Measurements from ENCODE around the gene LTBP1. TPM values are rescaled to one million over a fixed set of nuclear protein-coding genes. Genes with fewer than 3 reads are reported as not detected.
A peak's percentile ranks its signal among the peaks of the same experiment; 100 is the strongest.
"Not testable (repeated sequence)": the region's sequence is repeated elsewhere in the genome, so short reads cannot be mapped to it uniquely, and the experiment has no call there.

LTBP1 gene, protein sequence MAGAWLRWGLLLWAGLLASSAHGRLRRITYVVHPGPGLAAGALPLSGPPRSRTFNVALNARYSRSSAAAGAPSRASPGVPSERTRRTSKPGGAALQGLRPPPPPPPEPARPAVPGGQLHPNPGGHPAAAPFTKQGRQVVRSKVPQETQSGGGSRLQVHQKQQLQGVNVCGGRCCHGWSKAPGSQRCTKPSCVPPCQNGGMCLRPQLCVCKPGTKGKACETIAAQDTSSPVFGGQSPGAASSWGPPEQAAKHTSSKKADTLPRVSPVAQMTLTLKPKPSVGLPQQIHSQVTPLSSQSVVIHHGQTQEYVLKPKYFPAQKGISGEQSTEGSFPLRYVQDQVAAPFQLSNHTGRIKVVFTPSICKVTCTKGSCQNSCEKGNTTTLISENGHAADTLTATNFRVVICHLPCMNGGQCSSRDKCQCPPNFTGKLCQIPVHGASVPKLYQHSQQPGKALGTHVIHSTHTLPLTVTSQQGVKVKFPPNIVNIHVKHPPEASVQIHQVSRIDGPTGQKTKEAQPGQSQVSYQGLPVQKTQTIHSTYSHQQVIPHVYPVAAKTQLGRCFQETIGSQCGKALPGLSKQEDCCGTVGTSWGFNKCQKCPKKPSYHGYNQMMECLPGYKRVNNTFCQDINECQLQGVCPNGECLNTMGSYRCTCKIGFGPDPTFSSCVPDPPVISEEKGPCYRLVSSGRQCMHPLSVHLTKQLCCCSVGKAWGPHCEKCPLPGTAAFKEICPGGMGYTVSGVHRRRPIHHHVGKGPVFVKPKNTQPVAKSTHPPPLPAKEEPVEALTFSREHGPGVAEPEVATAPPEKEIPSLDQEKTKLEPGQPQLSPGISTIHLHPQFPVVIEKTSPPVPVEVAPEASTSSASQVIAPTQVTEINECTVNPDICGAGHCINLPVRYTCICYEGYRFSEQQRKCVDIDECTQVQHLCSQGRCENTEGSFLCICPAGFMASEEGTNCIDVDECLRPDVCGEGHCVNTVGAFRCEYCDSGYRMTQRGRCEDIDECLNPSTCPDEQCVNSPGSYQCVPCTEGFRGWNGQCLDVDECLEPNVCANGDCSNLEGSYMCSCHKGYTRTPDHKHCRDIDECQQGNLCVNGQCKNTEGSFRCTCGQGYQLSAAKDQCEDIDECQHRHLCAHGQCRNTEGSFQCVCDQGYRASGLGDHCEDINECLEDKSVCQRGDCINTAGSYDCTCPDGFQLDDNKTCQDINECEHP (N-terminal part only)
- 12.1 and 14.0 TPM in 2 replicates for total RNA-seq (2014; rRNA removed; shearing (Covaris generic))

DNA sequence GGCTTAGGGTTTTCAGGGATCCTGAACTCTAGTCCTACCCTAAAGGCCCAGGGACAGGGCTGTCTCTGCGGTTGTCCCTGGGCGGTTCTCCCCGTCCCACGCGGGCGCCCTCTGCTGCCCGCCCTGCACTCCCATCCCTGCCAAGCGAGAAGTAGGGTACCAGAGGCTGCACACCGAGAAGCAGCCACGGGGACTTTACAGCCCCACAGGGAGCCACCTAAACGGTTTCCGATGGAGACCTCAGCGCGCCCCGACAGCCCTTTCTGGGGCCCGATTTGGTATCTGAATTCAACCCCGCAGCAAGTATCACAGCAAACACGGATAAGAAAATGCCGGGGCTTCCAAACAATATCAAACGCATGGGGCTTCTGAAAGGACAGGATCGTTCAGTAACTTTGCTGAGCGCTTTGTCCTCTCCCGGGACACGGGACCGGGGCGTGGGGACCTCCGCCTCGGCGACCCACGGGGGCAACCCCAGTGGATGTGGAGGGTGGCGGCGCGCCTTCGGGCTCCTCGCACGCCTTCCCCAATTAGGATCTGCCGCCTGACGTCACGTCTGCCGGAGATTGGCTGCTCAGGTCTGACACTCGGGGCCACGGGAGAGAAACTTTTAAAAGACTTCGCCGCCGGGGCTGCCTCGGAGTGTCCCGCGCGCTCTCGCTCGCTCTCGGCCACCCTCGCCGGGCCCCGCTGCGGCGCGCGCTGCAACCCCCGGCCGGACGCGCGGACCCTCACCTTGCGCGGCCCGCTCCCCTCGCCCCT lies at the start of gene LTBP1:
LTBP1 (plus strand) TSS at position 640 of the 762 bp plus-strand sequence. CDS start 372 bp downstream, outside the sequence.
- peak; percentile 63 for DNase-seq (ENCODE audit: low spot score)

DNA sequence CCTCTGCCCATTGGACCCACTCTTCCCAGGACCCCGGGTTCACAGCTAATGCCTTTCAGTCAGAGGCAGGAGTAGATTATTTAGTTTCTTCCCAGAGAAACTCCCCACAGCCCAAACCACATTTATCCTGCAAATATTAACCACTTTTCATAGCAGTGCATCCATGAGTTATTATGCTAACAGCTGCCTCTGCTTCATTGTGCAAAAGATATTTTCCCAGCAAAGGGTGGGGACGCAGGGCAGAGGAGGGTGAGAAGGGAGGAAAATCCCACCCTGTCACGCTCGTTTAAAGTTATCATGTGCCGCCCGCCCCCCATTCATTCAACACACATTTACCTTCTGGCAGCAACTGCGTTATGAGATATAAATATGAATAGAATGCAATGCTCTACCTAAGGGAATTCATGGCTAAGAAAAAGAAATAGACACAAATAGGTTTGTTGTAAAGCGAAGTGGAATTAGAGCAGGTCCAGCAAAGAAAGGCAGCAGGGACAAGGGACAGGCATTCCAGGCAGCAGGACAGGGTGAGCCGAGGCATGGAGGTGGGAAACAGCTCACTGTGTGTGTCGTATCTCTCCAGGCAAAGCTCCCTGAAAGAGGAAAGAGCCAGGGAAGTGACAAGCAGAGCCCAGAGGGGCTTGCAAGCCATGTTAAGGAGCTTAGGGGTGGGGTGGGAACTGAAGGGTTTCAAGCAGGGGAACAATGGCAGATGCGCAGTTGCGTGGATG lies 46.3 kb upstream of the LTBP1 start:
- no peak for DNase-seq (ENCODE audit: low spot score)

DNA sequence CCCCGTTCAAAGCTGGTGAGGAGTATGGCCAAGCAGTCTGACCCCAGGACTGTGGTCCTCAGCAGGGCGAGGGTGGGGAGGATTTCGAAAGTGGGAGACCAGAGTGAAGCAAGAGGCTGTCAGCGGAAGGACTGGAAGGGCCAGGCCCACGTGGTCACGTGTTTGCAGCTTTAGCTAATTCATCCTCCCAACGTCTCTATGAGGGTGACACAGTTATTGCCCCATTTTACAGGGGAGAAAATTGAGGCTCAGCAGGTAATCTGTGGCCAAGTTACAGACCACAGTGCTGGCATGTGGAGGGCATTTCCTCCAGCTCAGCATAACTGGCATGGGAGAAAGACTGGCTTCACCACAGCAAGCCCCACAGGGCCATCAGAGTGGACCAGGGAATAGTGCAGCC lies 45.4 kb upstream of the LTBP1 start:
- DNase-seq (ENCODE audit: low spot score), result no peak

DNA sequence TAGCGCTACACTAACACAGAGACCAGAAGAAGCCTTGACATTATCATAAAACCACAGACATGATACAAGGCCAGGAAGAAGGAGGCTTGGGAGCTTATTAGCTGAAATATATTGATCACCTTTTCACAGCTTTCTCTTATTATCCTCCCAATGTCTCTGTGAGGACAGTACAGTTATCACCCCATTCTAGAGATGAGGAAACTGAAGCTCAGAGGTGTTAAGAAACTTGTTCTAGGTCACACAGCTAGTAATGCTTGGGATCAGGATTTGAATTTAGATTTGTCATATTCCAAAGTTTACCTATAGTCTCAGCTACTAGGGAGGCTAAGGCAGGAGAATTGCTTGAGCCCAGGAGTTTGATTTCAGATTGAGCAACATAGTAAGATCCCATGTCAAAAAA lies 44.6 kb upstream of the LTBP1 start:
- no peak for DNase-seq (ENCODE audit: low spot score)

DNA sequence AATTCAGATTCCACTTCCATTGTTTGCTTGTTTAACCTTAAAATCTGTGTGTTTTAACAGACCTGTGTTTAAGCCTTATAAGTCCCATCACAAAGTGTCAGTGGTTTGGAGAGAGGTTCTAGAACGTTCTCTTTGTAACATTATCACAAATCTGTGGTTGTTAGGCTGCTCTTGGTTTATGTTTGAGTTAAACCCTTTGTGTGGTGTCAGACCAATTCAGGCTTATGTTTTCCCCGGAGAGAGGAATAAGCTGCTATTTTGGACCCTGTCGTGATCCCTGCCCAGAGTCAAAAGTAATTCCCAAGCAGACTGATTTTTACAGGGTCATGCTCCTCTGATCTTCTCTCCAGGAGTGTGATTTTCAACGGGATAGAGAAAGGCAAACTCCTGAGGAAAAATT lies 43.8 kb upstream of the LTBP1 start:
- no peak for DNase-seq (ENCODE audit: low spot score)

GRCh38 chr2:32904074-32904473 lies 42.7 kb upstream of the LTBP1 start:
- DNase-seq (ENCODE audit: low spot score), result no peak

DNA sequence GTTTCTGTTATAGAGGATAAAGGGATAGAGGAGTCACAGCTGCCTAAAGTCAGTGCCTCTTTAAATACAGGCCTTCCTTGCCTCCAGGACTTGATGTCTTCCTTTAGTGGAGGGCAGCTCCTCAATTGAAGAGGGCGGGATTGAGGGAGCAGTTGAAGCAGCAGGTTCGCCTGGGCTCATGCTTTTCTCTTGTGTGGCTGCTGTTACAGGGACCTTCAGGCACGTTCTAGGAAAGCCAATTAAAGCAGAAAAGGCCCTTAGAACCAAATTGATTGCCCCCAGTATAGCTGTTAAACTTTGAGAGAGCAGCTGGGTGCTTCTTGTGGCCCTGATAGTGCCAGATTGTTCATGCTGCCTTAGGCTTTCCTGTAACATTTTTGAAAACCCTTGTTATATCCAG lies 42.0 kb upstream of the LTBP1 start:
- DNase-seq (ENCODE audit: low spot score), result no peak

DNA sequence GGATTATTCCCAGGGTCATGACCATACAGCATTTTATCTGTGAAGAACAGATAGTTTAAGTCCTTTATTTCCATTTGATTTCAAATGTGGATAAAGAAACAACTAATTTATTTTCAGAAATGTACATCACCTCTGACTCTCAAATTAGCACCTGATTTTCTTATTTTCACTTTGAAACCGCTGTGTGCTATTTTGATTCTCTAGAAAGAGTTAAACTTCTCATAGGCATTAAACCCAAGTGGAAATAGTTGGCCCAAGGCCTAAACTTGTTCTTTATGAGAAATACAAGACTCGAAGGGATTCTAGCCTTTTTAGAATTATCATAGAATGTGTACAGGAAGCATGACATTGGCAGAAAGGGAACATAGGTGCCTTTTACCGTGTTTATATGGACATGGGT lies 41.5 kb upstream of the LTBP1 start:
- DNase-seq (ENCODE audit: low spot score), result no peak

- DNase-seq (ENCODE audit: low spot score), result no peak
Observed at GRCh38 chr2:32910883-32911598, 35.7 kb upstream of the LTBP1 start.

DNA sequence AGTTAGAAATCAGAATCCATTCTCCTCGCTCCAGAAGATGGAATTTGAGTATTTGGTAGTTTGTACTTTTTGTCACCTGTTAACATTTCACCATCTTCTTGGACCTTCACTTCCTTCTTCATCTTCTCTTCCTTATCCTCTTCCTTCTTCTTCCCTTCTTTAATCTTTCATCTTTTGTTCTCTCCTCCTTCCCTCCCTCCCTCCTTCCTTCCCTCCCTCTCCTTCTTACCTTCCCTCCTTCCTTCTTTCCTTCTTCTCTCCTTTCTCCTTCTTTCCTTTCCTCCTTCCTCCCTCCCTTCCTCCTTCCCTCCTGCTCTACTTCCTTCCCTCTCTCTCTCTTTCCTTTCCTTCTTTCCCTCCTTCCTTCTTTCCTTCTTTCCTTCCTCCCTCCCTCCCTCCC lies 31.1 kb upstream of the LTBP1 start:
- no peak for DNase-seq (ENCODE audit: low spot score)

GRCh38 chr2:32918774-32919173 lies 28.0 kb upstream of the LTBP1 start:
- DNase-seq (ENCODE audit: low spot score), result no peak

DNA sequence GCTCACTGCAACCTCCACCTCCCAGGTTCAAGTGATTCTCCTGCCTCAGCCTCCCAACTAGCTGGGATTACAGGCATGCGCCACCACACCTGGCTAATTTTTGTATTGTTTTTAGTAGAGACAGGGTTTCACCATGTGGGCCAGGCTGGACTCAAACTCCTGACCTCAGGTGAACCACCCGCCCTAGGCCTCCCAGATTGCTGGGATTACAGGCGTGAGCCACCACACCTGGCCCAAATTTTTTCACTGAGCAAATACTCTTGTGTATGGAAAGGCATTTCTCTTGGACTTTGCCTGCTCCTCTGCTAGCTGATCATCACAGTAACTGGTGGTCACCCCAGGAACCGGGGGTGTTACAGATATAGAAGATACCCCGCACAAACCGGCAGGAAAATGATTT lies 26.9 kb upstream of the LTBP1 start:
- DNase-seq (ENCODE audit: low spot score), result not testable (repeated sequence)

DNA sequence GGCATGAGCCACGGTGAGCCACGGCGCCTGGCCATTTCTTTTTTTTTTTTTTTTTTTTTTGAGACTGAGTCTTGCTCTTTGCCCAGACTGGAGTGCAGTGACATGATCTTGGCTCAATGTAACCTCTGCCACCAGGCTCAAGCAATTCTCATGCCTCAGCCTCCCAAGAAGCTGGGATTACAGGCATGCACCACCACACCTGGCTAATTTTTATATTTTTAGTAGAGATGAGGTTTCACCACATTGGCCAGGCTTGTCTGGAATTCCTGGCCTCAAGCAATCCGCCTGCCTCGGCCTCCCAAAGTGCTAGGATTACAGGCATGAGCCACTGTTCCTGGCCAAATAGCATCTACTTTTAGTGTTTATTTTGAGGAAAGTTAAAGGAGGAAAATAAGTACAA lies 25.3 kb upstream of the LTBP1 start:
- DNase-seq (ENCODE audit: low spot score), result not testable (repeated sequence)

DNA sequence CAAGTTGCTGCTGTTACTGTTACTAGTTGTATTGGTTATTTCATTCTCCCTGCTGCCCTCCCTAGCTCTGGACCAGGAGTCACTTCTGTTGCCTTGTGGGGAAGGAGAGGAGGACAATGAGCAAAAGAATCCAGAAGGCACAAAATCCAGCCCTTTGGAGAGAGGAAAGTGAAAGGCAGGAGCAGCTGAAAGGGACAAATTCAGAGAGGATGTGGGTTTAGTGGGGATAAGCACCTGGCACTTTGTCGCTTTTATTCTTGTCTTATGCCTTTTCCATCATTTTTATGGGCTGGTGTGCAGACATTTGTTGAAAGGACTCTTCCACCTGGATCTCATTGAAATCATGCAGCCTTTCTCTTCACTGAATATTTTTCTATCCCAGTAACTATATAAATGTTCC lies 24.3 kb upstream of the LTBP1 start:
- no peak for DNase-seq (ENCODE audit: low spot score)

GRCh38 chr2:32923109-32923508 lies 23.6 kb upstream of the LTBP1 start:
- DNase-seq (ENCODE audit: low spot score), result no peak

DNA sequence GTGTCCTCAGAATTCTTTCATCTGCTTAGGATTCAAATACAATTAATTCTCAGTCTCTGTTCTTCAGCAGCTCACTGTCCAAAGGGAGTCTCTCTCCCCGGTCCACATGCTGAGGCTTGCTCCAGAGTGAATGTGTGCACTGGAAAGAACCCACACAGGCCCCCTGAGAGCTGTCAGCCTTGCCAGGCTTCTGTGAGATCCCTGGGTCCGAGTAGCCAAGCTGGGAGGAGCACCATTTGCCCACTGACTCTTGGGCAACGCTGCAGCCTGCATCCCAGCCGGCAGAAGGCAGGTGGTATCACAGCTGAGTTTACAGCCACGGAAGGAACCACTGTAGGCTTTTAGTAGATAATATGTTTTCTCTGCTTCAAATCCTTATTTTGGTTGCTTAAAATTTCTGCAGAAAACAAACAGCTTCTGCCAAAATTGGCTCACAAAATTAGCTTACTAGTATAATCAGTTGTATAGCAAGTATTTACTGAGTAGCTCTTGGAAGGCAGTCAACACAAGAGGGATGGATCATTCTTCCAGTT lies 21.4 kb upstream of the LTBP1 start:
- DNase-seq (ENCODE audit: low spot score), result no peak

DNA sequence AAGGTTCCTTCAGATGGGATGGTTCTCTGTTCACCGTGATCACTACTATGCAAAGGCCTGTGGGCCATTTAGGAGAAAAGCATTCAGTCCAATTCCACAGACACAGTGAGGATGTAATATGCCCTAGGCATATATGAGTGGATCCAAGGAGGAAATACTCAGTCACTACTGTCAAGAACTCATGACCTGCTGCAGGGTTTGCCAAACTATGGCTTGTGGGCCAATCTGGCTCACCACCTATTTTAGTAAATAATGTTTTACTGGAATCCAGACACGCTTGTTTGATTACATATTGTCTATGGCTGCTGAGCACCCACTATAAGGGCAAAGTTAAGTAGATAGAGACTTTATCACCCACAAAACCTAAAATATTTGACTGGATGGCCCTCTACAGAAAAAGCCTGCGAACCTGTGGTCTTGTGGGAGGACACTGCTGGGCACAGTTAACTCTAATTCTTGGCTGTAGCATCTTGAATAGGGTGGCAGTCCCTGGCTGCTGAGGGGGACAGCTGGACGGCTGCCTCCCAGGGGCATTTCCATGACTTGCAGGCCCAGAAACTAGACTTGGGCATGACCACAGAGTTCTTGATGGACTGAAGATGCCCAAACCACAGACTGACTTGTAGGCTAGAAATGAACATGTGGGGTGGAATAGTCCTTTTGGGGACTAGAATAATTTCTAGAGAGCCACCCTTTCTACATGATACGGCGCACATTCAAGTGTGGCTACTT lies 20.6 kb upstream of the LTBP1 start:
- DNase-seq (ENCODE audit: low spot score), result no peak

DNA sequence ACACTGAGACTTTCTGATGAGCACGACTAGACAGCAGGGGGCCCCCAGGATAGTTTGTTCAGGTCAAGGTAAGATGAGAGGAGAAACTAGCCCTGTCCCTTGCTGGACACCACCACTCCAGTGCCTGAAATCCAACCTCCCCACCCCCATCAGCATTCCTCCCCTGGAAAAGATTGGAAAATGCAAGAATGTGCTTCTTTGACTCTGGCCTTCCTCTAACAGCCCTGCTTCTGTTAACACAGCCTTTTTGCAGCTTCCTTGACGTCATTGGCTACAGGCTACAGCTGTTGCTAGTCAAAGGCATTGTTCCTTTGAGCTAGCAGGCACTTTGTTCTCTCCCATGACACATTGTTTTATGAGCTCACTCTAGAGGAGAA lies 20.1 kb upstream of the LTBP1 start:
- no peak for DNase-seq (ENCODE audit: low spot score)

DNA sequence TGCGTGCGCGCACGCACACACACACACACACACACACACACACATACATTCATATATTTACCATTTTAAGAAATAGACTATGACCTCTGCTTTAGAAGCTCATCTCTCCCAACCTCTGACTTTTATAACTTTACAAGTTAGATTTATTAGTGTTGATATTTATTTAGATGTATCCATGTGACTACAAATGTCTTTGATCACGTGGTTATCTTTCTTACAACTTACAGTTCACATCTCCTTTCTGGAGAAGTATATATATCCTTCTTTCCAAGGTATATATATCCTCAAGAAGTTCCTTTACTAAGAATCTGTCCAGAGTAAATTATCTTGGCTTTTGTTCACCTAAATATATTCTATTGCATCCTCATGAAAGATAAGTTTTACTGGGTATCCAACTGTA lies 16.3 kb upstream of the LTBP1 start:
- no peak for DNase-seq (ENCODE audit: low spot score)

All from A172 (cell line).